Thyroid gland (tissue), 4 donors: ENCODE data around the gene NR2F1-AS1.

Source experiments
- CTCF ChIP-seq, 6 experiments: fragments of 200-600 bp in 3 of 6; fragments of 450-650 bp in 3 of 6; sonication (generic) in 3 of 6; IDR thresholded peaks; one replicate each; pipeline ENCODE4 v1.5.1; 2016 to 2019; ENCODE audit warnings: antibody characterized with exemption in 6 of 6, mild to moderate bottlenecking in 2 of 6, inconsistent platforms in 1 of 6, moderate library complexity in 1 of 6
- POLR2A ChIP-seq, 2 donors: fragments of 450-650 bp; IDR thresholded peaks; one replicate each; pipeline ENCODE4 v1.6.1; 2017; ENCODE audit warnings: antibody characterized with exemption in 2 of 2, mild to moderate bottlenecking in 2 of 2, moderate library complexity in 1 of 2

- TF ChIP-seq CTCF (IDR thresholded peaks at IDR 0.05), result no peak
- TF ChIP-seq POLR2A (IDR thresholded peaks at IDR 0.05), result no peak
Observed at GRCh38 chr5:93423300-93423699, 157.7 kb downstream of the NR2F1-AS1 start.
